ENCODE results near the gene SCAMP2. TPM values are rescaled to one million over a fixed set of nuclear protein-coding genes. Genes with fewer than 3 reads are reported as not detected.

SCAMP2 gene
- total and polyA plus RNA-seq, 4 experiments from 2014 or later, result 132 to 179 (median 145) TPM

GRCh38 chr15:74893627-74894026, 20.5 kb upstream of the SCAMP2 start:
- POLR2A ChIA-PET (ENCODE audit: partially characterized antibody), result interaction anchor here (0.6 to 10.7 kb wide), 30 partner anchors 10 to 560 kb away, joined by 3 to 155 read pairs (median 4); partner anchors contain the start of genes CLK3, COX5A, CPLX3 and CYP1A1

GRCh38 chr15:74892931-74893330, 19.8 kb upstream of the SCAMP2 start:
- peak overlapping the region; percentile 15 to 92 (median 82) for H3K4me3 Mint-ChIP-seq
- Histone ChIP-seq H3K36me3 (ENCODE audit: insufficient read depth, low read length) (peaks cover 18% of the 10 kb centered on the region), H3K4me1 (ENCODE audit: insufficient read depth, low read length) (peaks cover 57% of the 10 kb centered on the region), H3K27ac (ENCODE audit: low read depth, low read length) (peak overlapping the region; percentile 39), H3K4me3 (ENCODE audit: low read length in 2 of 2) (no peak overlapping the region), H3K27me3 (ENCODE audit: insufficient read depth, low read length) (no peaks in the 10 kb centered on the region), H3K9me3 (ENCODE audit: control insufficient read depth in 1 of 2, low read length in 2 of 2) (no peaks in the 10 kb centered on the region)
- H3K9me3 Mint-ChIP-seq, result no peaks in the 10 kb centered on the region
- intact Hi-C loops (cut with micrococcal nuclease), result loop anchor here (1.0 to 5.0 kb wide), 2 partner anchors 8 to 44 kb away; partner anchors contain the start of gene COX5A
- ChIA-PET POLR2A (ENCODE audit: partially characterized antibody) (interaction anchor here (0.6 to 10.7 kb wide), 15 partner anchors 11 to 561 kb away, joined by 3 to 155 read pairs (median 4); partner anchors contain the start of genes COX5A, CYP1A1, FAM219B and SCAMP2), CTCF (ENCODE audit: partially characterized antibody) (interaction anchor here (1.1 to 2.2 kb wide), 4 partner anchors 9 to 258 kb away, joined by 3 to 14 read pairs (median 6); no protein-coding TSS in a partner anchor)
- H3K27ac Mint-ChIP-seq, result peak overlapping the region; percentile 80 to 99 (median 98)
- H3K4me1 Mint-ChIP-seq, result peaks cover 30 to 54% (median 42%) of the 10 kb centered on the region in 4 donors
- no peak for DNase-seq
- peaks cover 11 to 26% of the 10 kb centered on the region in 2 donors for H3K36me3 Mint-ChIP-seq
- H3K27me3 Mint-ChIP-seq, result no peaks in the 10 kb centered on the region

More at GRCh38 chr15:74893627-74894026, 20.5 kb upstream of the SCAMP2 start:
- H3K4me3 Mint-ChIP-seq, result peak overlapping the region; percentile 75 to 92 (median 84)
- Histone ChIP-seq H3K27ac (ENCODE audit: low read depth, low read length) (peak overlapping the region; percentile 39), H3K4me1 (ENCODE audit: insufficient read depth, low read length) (peaks cover 57% of the 10 kb centered on the region), H3K36me3 (ENCODE audit: insufficient read depth, low read length) (peaks cover 18% of the 10 kb centered on the region), H3K27me3 (ENCODE audit: insufficient read depth, low read length) (no peaks in the 10 kb centered on the region), H3K9me3 (ENCODE audit: control insufficient read depth in 1 of 2, low read length in 2 of 2) (no peaks in the 10 kb centered on the region), H3K4me3 (ENCODE audit: low read length in 2 of 2) (peak overlapping the region; percentile 20 to 42)
- peak; percentile 61 to 75 (median 69) for DNase-seq
- no peaks in the 10 kb centered on the region for H3K9me3 Mint-ChIP-seq
- H3K27ac Mint-ChIP-seq, result peak overlapping the region; percentile 80 to 99 (median 98)
- peaks cover 30 to 54% (median 42%) of the 10 kb centered on the region in 4 donors for H3K4me1 Mint-ChIP-seq
- intact Hi-C loops (cut with micrococcal nuclease), result loop anchor here (1.0 to 5.0 kb wide), 2 partner anchors 8 to 44 kb away; partner anchors contain the start of gene COX5A
- H3K27me3 Mint-ChIP-seq, result no peaks in the 10 kb centered on the region
- H3K36me3 Mint-ChIP-seq, result peaks cover 11 to 26% of the 10 kb centered on the region in 2 donors
- CTCF ChIA-PET (ENCODE audit: partially characterized antibody), result interaction anchor here (0.5 to 3.1 kb wide), 16 partner anchors 8 to 122 kb away, joined by 3 to 18 read pairs (median 3); partner anchors contain the start of gene FAM219B

- H3K27me3 Mint-ChIP-seq, result no peaks in the 10 kb centered on the region
- POLR2A ChIA-PET (ENCODE audit: partially characterized antibody), result interaction anchor here (0.6 to 10.7 kb wide), 5 partner anchors 11 to 98 kb away, joined by 3 to 155 read pairs (median 24); partner anchors contain the start of genes FAM219B, SCAMP2 and ULK3
- intact Hi-C loops (cut with micrococcal nuclease), result loop anchor here (5.0 kb wide), 1 partner anchor 45 kb away; the partner anchor contains the start of gene COX5A
- peaks cover 30 to 54% (median 42%) of the 10 kb centered on the region in 4 donors for H3K4me1 Mint-ChIP-seq
- Histone ChIP-seq H3K27me3 (ENCODE audit: insufficient read depth, low read length) (no peaks in the 10 kb centered on the region), H3K9me3 (ENCODE audit: control insufficient read depth in 1 of 2, low read length in 2 of 2) (no peaks in the 10 kb centered on the region), H3K4me3 (ENCODE audit: low read length in 2 of 2) (no peak overlapping the region), H3K4me1 (ENCODE audit: insufficient read depth, low read length) (peaks cover 57% of the 10 kb centered on the region), H3K36me3 (ENCODE audit: insufficient read depth, low read length) (peaks cover 12% of the 10 kb centered on the region), H3K27ac (ENCODE audit: low read depth, low read length) (peak overlapping the region; percentile 39)
- CTCF ChIA-PET (ENCODE audit: partially characterized antibody), result interaction anchor here (1.1 to 1.5 kb wide), 4 partner anchors 9 to 258 kb away, joined by 3 to 9 read pairs (median 4); no protein-coding TSS in a partner anchor
- no peaks in the 10 kb centered on the region for H3K9me3 Mint-ChIP-seq
- peaks cover 11 to 23% of the 10 kb centered on the region in 2 donors for H3K36me3 Mint-ChIP-seq
- H3K27ac Mint-ChIP-seq, result peak overlapping the region; percentile 80 to 99 (median 98)
- DNase-seq, result no peak
- H3K4me3 Mint-ChIP-seq, result peak overlapping the region in 5 of 8 donors; percentile 12 to 46 (median 26)
These were observed 19.1 kb upstream of the SCAMP2 start for GRCh38 chr15:74892313-74892712.

- H3K27ac Mint-ChIP-seq, result peak overlapping the region; percentile 36 to 99 (median 84)
- H3K4me1 ChIP-seq (ENCODE audit: insufficient read depth, low read length), result peaks cover 57% of the 10 kb centered on the region
- H3K9me3 ChIP-seq (ENCODE audit: control insufficient read depth in 1 of 2, low read length in 2 of 2), result no peaks in the 10 kb centered on the region
- POLR2A ChIA-PET (ENCODE audit: partially characterized antibody), result interaction anchor here (3.6 to 10.7 kb wide), 3 partner anchors 12 to 47 kb away, joined by 24 to 155 read pairs (median 50); partner anchors contain the start of genes FAM219B and SCAMP2
- peaks cover 30 to 54% (median 42%) of the 10 kb centered on the region in 4 donors for H3K4me1 Mint-ChIP-seq
- CTCF ChIA-PET (ENCODE audit: partially characterized antibody), result interaction anchor here (1.0 to 1.5 kb wide), 4 partner anchors 10 to 20 kb away, joined by 3 to 9 read pairs (median 4); partner anchors contain the start of gene FAM219B
- no peak for DNase-seq
- no peaks in the 10 kb centered on the region for H3K27me3 ChIP-seq (ENCODE audit: insufficient read depth, low read length)
- H3K4me3 Mint-ChIP-seq, result peak overlapping the region in 5 of 8 donors; percentile 54 to 97 (median 93)
- H3K36me3 Mint-ChIP-seq, result peaks cover 11 to 21% of the 10 kb centered on the region in 2 donors
- H3K4me3 ChIP-seq (ENCODE audit: low read length in 2 of 2), result no peak overlapping the region
- peaks cover 4% of the 10 kb centered on the region for H3K36me3 ChIP-seq (ENCODE audit: insufficient read depth, low read length)
- intact Hi-C loops (cut with micrococcal nuclease), result loop anchor here (5.0 kb wide), 1 partner anchor 46 kb away; the partner anchor contains the start of gene COX5A
- no peaks in the 10 kb centered on the region for H3K9me3 Mint-ChIP-seq
- no peaks in the 10 kb centered on the region for H3K27me3 Mint-ChIP-seq
- H3K27ac ChIP-seq (ENCODE audit: low read depth, low read length), result no peak overlapping the region
These were observed 18.3 kb upstream of the SCAMP2 start for GRCh38 chr15:74891469-74891868.

- H3K36me3 Mint-ChIP-seq, result peaks cover 11 to 21% of the 10 kb centered on the region in 2 donors
- H3K4me3 Mint-ChIP-seq, result peak overlapping the region; percentile 87 to 97 (median 94)
- Histone ChIP-seq H3K4me3 (ENCODE audit: low read length in 2 of 2) (peak overlapping the region; percentile 94 to 99), H3K27ac (ENCODE audit: low read depth, low read length) (peak overlapping the region; percentile 78), H3K4me1 (ENCODE audit: insufficient read depth, low read length) (peaks cover 57% of the 10 kb centered on the region), H3K27me3 (ENCODE audit: insufficient read depth, low read length) (no peaks in the 10 kb centered on the region), H3K9me3 (ENCODE audit: control insufficient read depth in 1 of 2, low read length in 2 of 2) (no peaks in the 10 kb centered on the region), H3K36me3 (ENCODE audit: insufficient read depth, low read length) (no peaks in the 10 kb centered on the region)
- intact Hi-C loops (cut with micrococcal nuclease), result loop anchor here (1.0 to 5.0 kb wide), 3 partner anchors 16 to 47 kb away; partner anchors contain the start of genes COX5A, FAM219B and ULK3
- no peaks in the 10 kb centered on the region for H3K27me3 Mint-ChIP-seq
- ChIA-PET CTCF (ENCODE audit: partially characterized antibody) (interaction anchor here (2.9 kb wide), 1 partner anchor 11 kb away, joined by 15 read pairs; no protein-coding TSS in a partner anchor), POLR2A (ENCODE audit: partially characterized antibody) (interaction anchor here (1.3 to 10.7 kb wide), 3 partner anchors 13 to 128 kb away, joined by 3 to 155 read pairs (median 3); partner anchors contain the start of gene FAM219B)
- peaks cover 30 to 54% (median 42%) of the 10 kb centered on the region in 4 donors for H3K4me1 Mint-ChIP-seq
- peak overlapping the region; percentile 80 to 97 (median 94) for H3K27ac Mint-ChIP-seq
- no peak for DNase-seq
- H3K9me3 Mint-ChIP-seq, result no peaks in the 10 kb centered on the region
These were observed 17.4 kb upstream of the SCAMP2 start for GRCh38 chr15:74890665-74890960.

GRCh38 chr15:74889883-74890664, 16.9 kb upstream of the SCAMP2 start, which contains the start of gene MPI:
Gene MPI (plus strand): TSS chr15:74890042. CDS start chr15:74890074, 32 bp downstream.
- Histone ChIP-seq H3K9me3 (ENCODE audit: control insufficient read depth in 1 of 2, low read length in 2 of 2) (no peaks in the 10 kb centered on the region), H3K4me3 (ENCODE audit: low read length in 2 of 2) (peak within 1 kb of the TSS; percentile 94 to 99), H3K36me3 (ENCODE audit: insufficient read depth, low read length) (no peaks in the 10 kb centered on the region), H3K27ac (ENCODE audit: low read depth, low read length) (peak within 1 kb of the TSS; percentile 78), H3K4me1 (ENCODE audit: insufficient read depth, low read length) (peaks cover 58% of the 10 kb centered on the region), H3K27me3 (ENCODE audit: insufficient read depth, low read length) (no peaks in the 10 kb centered on the region)
- Mint-ChIP-seq H3K4me3 (peak within 1 kb of the TSS; percentile 87 to 97 (median 94)), H3K27ac (peak within 1 kb of the TSS; percentile 80 to 97 (median 94)), H3K27me3 (no peaks in the 10 kb centered on the region), H3K36me3 (peaks cover 11 to 21% of the 10 kb centered on the region in 2 donors), H3K9me3 (no peaks in the 10 kb centered on the region), H3K4me1 (peaks cover 30 to 54% (median 42%) of the 10 kb centered on the region in 4 donors)
- CTCF ChIA-PET (ENCODE audit: partially characterized antibody), result interaction anchor here (0.9 to 2.9 kb wide), 4 partner anchors 12 to 53 kb away, joined by 3 to 15 read pairs (median 4); no protein-coding TSS in a partner anchor
- peak; percentile 78 to 86 (median 79) for DNase-seq
- POLR2A ChIA-PET (ENCODE audit: partially characterized antibody), result interaction anchor here (0.6 to 10.7 kb wide), 15 partner anchors 7 to 128 kb away, joined by 3 to 155 read pairs (median 3); partner anchors contain the start of genes FAM219B and SCAMP2
- intact Hi-C loops (cut with micrococcal nuclease), result loop anchor here (1.0 to 5.0 kb wide), 4 partner anchors 16 to 47 kb away; partner anchors contain the start of genes COX5A, FAM219B, SCAMP2 and ULK3
